Neural cell (in vitro differentiated cells): ENCODE results near the gene OTUD7B. TPM values are rescaled to one million over a fixed set of nuclear protein-coding genes. Genes with fewer than 3 reads are reported as not detected.

ENCODE experiments used
- H2AFZ ChIP-seq: fragments of 200-600, 300-800 bp; sonication (generic), shearing (Covaris generic); 2 replicates; pipeline ENCODE4 v1.6.0; 2014; ENCODE audit warnings: low read depth, mild to moderate bottlenecking, antibody characterized with exemption, low read length, moderate library complexity
- H3F3A ChIP-seq: fragments of 200-600 bp; shearing (Covaris generic); 2 replicates; pipeline ENCODE4 v1.6.1; 2016; ENCODE audit warnings: mild to moderate bottlenecking, moderate library complexity, mixed read lengths, antibody characterized with exemption, low read length; ENCODE audit not compliant: insufficient read depth, poor library complexity, severe bottlenecking
- H3K27ac ChIP-seq: fragments of 200-600, 300-800 bp; sonication (generic), shearing (Covaris generic); 2 replicates; pipeline ENCODE4 v1.5.1; 2014; ENCODE audit warnings: mild to moderate bottlenecking, low read length, moderate library complexity
- H3K27me3 ChIP-seq: fragments of 300-800, 200-600 bp; sonication (generic), shearing (Covaris generic); 2 replicates; pipeline ENCODE4 v1.6.0; 2014; ENCODE audit warnings: mild to moderate bottlenecking, low read depth, low read length, moderate library complexity; ENCODE audit not compliant: insufficient read depth
- H3K36me3 ChIP-seq: fragments of 300-800, 200-600 bp; sonication (generic), shearing (Covaris generic); 2 replicates; pipeline ENCODE4 v1.5.1; 2014; ENCODE audit warnings: mild to moderate bottlenecking, antibody characterized with exemption, low read length, moderate library complexity; ENCODE audit not compliant: insufficient read depth
- H3K4me2 ChIP-seq: fragments of 300-800, 200-600 bp; sonication (generic), shearing (Covaris generic); 2 replicates; pipeline ENCODE4 v1.6.0; 2014; ENCODE audit warnings: mild to moderate bottlenecking, low read length
- H3K4me3 ChIP-seq: fragments of 300-800, 200-600 bp; sonication (generic), shearing (Covaris generic); 2 replicates; pipeline ENCODE4 v1.5.1; 2014; ENCODE audit warnings: mild to moderate bottlenecking, low read length, moderate library complexity
- H3K79me2 ChIP-seq: fragments of 200-600 bp; shearing (Covaris generic); replicated peaks from 2 replicates; pipeline ENCODE4 v1.6.0; 2014; ENCODE audit warnings: mild to moderate bottlenecking, low read length, moderate library complexity; ENCODE audit not compliant: insufficient read depth
- H3K9ac ChIP-seq: fragments of 300-800, 200-600 bp; sonication (generic), shearing (Covaris generic); 2 replicates; pipeline ENCODE4 v1.6.1; 2016; ENCODE audit warnings: mild to moderate bottlenecking, low read length, mixed read lengths
- H3K9me2 ChIP-seq: fragments of 200-600 bp; shearing (Covaris generic); 2 replicates; pipeline ENCODE4 v1.6.1; 2016; ENCODE audit warnings: mild to moderate bottlenecking, low read length, mixed read lengths; ENCODE audit not compliant: insufficient read depth
- H3K9me3 ChIP-seq: fragments of 200-600, 300-800 bp; sonication (generic), shearing (Covaris generic); 2 replicates; pipeline ENCODE4 v1.6.1; 2016; ENCODE audit warnings: mild to moderate bottlenecking, mixed run types, low read length, moderate library complexity, mixed read lengths
- H4K20me1 ChIP-seq: fragments of 200-600 bp; shearing (Covaris generic); 2 replicates; pipeline ENCODE4 v1.6.1; 2016; ENCODE audit warnings: mild to moderate bottlenecking, mixed run types; ENCODE audit not compliant: insufficient read depth
- CTCF ChIP-seq: fragments of 450-650 bp; IDR thresholded peaks from 2 replicates; pipeline ENCODE4 v1.5.1; 2014; ENCODE audit warnings: antibody characterized with exemption, mild to moderate bottlenecking, moderate library complexity; ENCODE audit not compliant: poor library complexity, severe bottlenecking
- EP300 ChIP-seq: fragments of 450-650 bp; conservative IDR thresholded peaks from 2 replicates; pipeline ENCODE4 v1.6.1; 2014; ENCODE audit warnings: antibody characterized with exemption, mild to moderate bottlenecking, moderate library complexity; ENCODE audit not compliant: poor library complexity, severe bottlenecking
- EZH2 ChIP-seq: fragments of 200-600, 300-800 bp; shearing (Covaris generic), sonication (generic); IDR thresholded peaks from 2 replicates; pipeline ENCODE4 v1.6.1; 2014; ENCODE audit warnings: antibody characterized with exemption, low read length, borderline replicate concordance, mild to moderate bottlenecking; ENCODE audit not compliant: insufficient read depth, poor library complexity, severe bottlenecking
- MXI1 ChIP-seq: fragments of 450-650 bp; conservative IDR thresholded peaks from 2 replicates; pipeline ENCODE4 v1.6.1; 2014; ENCODE audit warnings: antibody characterized with exemption, mild to moderate bottlenecking; ENCODE audit not compliant: poor library complexity, severe bottlenecking
- POLR2AphosphoS5 ChIP-seq: IDR thresholded peaks from 2 replicates; pipeline ENCODE4 v1.6.1; 2012
- RAD21 ChIP-seq: fragments of 450-650 bp; conservative IDR thresholded peaks from 2 replicates; pipeline ENCODE4 v1.6.1; 2014; ENCODE audit warnings: antibody characterized with exemption, mild to moderate bottlenecking, moderate library complexity
- SMC3 ChIP-seq: fragments of 450-650 bp; conservative IDR thresholded peaks from 2 replicates; pipeline ENCODE4 v1.6.1; 2014; ENCODE audit warnings: antibody characterized with exemption, mild to moderate bottlenecking, moderate library complexity; ENCODE audit not compliant: poor library complexity
- TAF1 ChIP-seq: IDR thresholded peaks from 2 replicates; pipeline ENCODE4 v1.6.1; 2012; ENCODE audit warnings: low read depth
- polyA plus RNA-seq: library from polyadenylated mRNA; depleted of rRNA; stranded (reverse); fragments of >200 nt; gene quantifications from 2 replicates; pipeline ENCODE4 v1.2.3, GENCODE V29; 2014
- TF ChIP-seq, protein P1 (sequence below): IDR thresholded peaks from 2 replicates; pipeline ENCODE4 v1.6.1; 2012; ENCODE audit warnings: borderline replicate concordance

OTUD7B gene
- polyA plus RNA-seq, 1 donor from 2014 or later = 2.1 TPM

DNA sequence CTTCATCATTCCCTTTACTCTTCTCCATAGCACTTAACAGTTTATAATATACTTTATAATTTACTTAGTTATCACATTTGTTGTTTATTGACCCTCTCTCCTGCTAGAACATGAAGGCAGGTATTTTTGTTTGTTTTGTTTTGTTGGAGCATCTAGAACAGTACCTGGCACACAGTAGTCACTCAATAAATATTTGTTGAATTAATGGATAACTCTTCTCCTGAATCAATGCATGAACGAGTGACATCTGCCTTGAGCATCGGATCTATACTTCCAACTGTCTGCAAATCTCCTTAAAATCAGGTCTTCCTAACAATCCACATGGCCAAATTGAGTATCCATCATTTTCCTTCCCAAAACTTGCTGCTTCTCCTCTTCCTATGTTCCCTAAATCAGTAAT is 38.0 kb downstream of the OTUD7B start:
- H3K36me3 ChIP-seq = no peaks in the 10 kb centered on the region

DNA sequence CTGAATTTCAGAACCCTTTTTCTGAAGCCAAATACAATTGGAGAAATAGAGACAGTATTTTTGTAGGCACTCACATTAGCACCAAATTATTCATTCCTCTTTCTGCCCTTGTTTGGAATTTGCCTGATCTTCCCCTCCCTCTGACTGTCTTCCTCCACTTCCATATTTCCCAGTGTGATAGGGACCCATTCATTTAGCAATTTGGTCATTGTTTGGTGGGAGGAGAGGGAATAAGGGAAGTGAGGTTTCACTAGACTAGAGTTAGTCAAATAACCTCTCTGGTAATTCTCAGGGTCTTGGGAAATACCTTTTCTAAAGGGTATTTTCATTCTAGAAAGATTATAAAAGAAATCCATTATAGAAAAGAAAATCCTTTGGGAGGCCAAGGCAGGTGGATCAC is 42.9 kb downstream of the OTUD7B start:
- no peaks in the 10 kb centered on the region for H3K36me3 ChIP-seq

More for the DNA sequence above, 38.0 kb downstream of the OTUD7B start:
- H3K9me2 ChIP-seq = no peaks in the 10 kb centered on the region
- H2AFZ ChIP-seq = no peak overlapping the region
- H3K79me2 ChIP-seq = no peaks in the 10 kb centered on the region
- H3K9me3 ChIP-seq = no peaks in the 10 kb centered on the region
- no peak for TF ChIP-seq CTCF
- no peak for TF ChIP-seq TAF1
- TF ChIP-seq SMC3 = no peak
- no peak for TF ChIP-seq RAD21
- no peak for TF ChIP-seq MXI1
- TF ChIP-seq EZH2 = no peak
- no peak for TF ChIP-seq POLR2AphosphoS5
- no peak overlapping the region for H3K9ac ChIP-seq
- H4K20me1 ChIP-seq = no peaks in the 10 kb centered on the region
- H3K27me3 ChIP-seq = no peaks in the 10 kb centered on the region
- H3K4me3 ChIP-seq = no peak overlapping the region
- no peaks in the 10 kb centered on the region for H3F3A ChIP-seq
- no peak overlapping the region for H3K4me2 ChIP-seq
- no peak overlapping the region for H3K27ac ChIP-seq

More for the DNA sequence above, 42.9 kb downstream of the OTUD7B start:
- Histone ChIP-seq H3K9me2 (no peaks in the 10 kb centered on the region), H3K9ac (no peak overlapping the region), H2AFZ (no peak overlapping the region), H3K9me3 (no peaks in the 10 kb centered on the region), H3K4me3 (no peak overlapping the region), H3K27me3 (no peaks in the 10 kb centered on the region), H3K79me2 (no peaks in the 10 kb centered on the region), H3K27ac (no peak overlapping the region), H3K4me2 (no peak overlapping the region), H3F3A (no peaks in the 10 kb centered on the region), H4K20me1 (no peaks in the 10 kb centered on the region)
- TF ChIP-seq RAD21 (no peak), SMC3 (no peak), CTCF (no peak), MXI1 (no peak), EZH2 (no peak), POLR2AphosphoS5 (no peak), EP300 (no peak), TAF1 (no peak)
- TF ChIP-seq, protein P1, sequence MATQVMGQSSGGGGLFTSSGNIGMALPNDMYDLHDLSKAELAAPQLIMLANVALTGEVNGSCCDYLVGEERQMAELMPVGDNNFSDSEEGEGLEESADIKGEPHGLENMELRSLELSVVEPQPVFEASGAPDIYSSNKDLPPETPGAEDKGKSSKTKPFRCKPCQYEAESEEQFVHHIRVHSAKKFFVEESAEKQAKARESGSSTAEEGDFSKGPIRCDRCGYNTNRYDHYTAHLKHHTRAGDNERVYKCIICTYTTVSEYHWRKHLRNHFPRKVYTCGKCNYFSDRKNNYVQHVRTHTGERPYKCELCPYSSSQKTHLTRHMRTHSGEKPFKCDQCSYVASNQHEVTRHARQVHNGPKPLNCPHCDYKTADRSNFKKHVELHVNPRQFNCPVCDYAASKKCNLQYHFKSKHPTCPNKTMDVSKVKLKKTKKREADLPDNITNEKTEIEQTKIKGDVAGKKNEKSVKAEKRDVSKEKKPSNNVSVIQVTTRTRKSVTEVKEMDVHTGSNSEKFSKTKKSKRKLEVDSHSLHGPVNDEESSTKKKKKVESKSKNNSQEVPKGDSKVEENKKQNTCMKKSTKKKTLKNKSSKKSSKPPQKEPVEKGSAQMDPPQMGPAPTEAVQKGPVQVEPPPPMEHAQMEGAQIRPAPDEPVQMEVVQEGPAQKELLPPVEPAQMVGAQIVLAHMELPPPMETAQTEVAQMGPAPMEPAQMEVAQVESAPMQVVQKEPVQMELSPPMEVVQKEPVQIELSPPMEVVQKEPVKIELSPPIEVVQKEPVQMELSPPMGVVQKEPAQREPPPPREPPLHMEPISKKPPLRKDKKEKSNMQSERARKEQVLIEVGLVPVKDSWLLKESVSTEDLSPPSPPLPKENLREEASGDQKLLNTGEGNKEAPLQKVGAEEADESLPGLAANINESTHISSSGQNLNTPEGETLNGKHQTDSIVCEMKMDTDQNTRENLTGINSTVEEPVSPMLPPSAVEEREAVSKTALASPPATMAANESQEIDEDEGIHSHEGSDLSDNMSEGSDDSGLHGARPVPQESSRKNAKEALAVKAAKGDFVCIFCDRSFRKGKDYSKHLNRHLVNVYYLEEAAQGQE = no peak
